ENCODE measurements around the gene UMODL1.

UMODL1 gene

GRCh38 chr21:42081138-42081537 lies 10.0 kb downstream of the UMODL1 start:
- DNase-seq, result no peak

GRCh38 chr21:42081931-42082381 lies 10.8 kb downstream of the UMODL1 start:
- DNase-seq, result no peak

- no peak for DNase-seq
These were observed 11.6 kb downstream of the UMODL1 start for GRCh38 chr21:42082501-42083360.

GRCh38 chr21:42083361-42083690 lies 12.2 kb downstream of the UMODL1 start:
- no peak for DNase-seq

GRCh38 chr21:42084079-42084478 lies 13.0 kb downstream of the UMODL1 start:
- no peak for DNase-seq

GRCh38 chr21:42085246-42086077 lies 14.3 kb downstream of the UMODL1 start:
- DNase-seq, result no peak

- no peak for DNase-seq
These were observed 15.9 kb downstream of the UMODL1 start for GRCh38 chr21:42086969-42087368.

GRCh38 chr21:42088148-42088547 lies 17.0 kb downstream of the UMODL1 start:
- DNase-seq, result no peak

GRCh38 chr21:42088658-42089057 lies 17.5 kb downstream of the UMODL1 start:
- DNase-seq, result no peak

- DNase-seq, result no peak
These were observed 18.0 kb downstream of the UMODL1 start for GRCh38 chr21:42089093-42089631.

- no peak for DNase-seq
These were observed 18.7 kb downstream of the UMODL1 start for GRCh38 chr21:42089665-42090310.

- DNase-seq, result no peak
These were observed 20.9 kb downstream of the UMODL1 start for GRCh38 chr21:42091899-42092508.

GRCh38 chr21:42092771-42093170 lies 21.7 kb downstream of the UMODL1 start:
- DNase-seq, result no peak

GRCh38 chr21:42093186-42093585 lies 22.1 kb downstream of the UMODL1 start:
- DNase-seq, result no peak

- no peak for DNase-seq
These were observed 22.9 kb downstream of the UMODL1 start for GRCh38 chr21:42093991-42094421.

- no peak for DNase-seq
These were observed 23.7 kb downstream of the UMODL1 start for GRCh38 chr21:42094811-42095210.

GRCh38 chr21:42095581-42095980 lies 24.5 kb downstream of the UMODL1 start:
- no peak for DNase-seq

GRCh38 chr21:42096566-42096965 lies 25.4 kb downstream of the UMODL1 start:
- DNase-seq, result no peak

- DNase-seq, result no peak
These were observed 26.2 kb downstream of the UMODL1 start for GRCh38 chr21:42097274-42097673.

- DNase-seq, result no peak
These were observed 26.8 kb downstream of the UMODL1 start for GRCh38 chr21:42097860-42098454.

- no peak for DNase-seq
These were observed 27.9 kb downstream of the UMODL1 start for GRCh38 chr21:42098957-42099505.

GRCh38 chr21:42101246-42101645 lies 30.1 kb downstream of the UMODL1 start:
- DNase-seq, result no peak
